CD4-positive, alpha-beta T cell (primary cell): ENCODE data around the gene FBXL19. TPM values are rescaled to one million over a fixed set of nuclear protein-coding genes. Genes with fewer than 3 reads are reported as not detected.

Experiments
- ATAC-seq: fragments of 200-7000 bp; cut with Tn5 transposase; one replicate; pipeline ENCODE4 v1.10.0; 2022; ENCODE audit warnings: mild to moderate bottlenecking; ENCODE audit not compliant: poor library complexity
- CTCF ChIA-PET: fragments of 350-600 bp; sonication (Branson Sonifier 250); formaldehyde crosslinking; loops from one replicate; lab custom pipeline; 2021; ENCODE audit warnings: antibody characterized with exemption, inconsistent platforms; lab: Charles Lee
- POLR2A ChIA-PET: fragments of 350-600 bp; sonication (Branson Sonifier 250); formaldehyde crosslinking; loops from one replicate; lab custom pipeline; 2021; ENCODE audit warnings: antibody characterized with exemption, inconsistent platforms; lab: Charles Lee
- DNase-seq, 14 experiments: peaks; one replicate each; pipeline ENCODE4 v3.0.0-alpha.2; 2013 to 2020; ENCODE audit warnings: mixed read lengths in 2 of 14
- H3K27ac ChIP-seq, 2 donors: one replicate each; pipeline versions ENCODE4 v1.5.1 to v1.7.0; 2013; ENCODE audit warnings: low read length in 2 of 2, low read depth in 1 of 2, mild to moderate bottlenecking in 1 of 2
- H3K27me3 ChIP-seq, 2 experiments: 1 replicate in 1 of 2; 2 replicates in 1 of 2; pipeline versions ENCODE4 v1.6.1 to v1.7.0; 2013; ENCODE audit warnings: low read length in 2 of 2, control low read depth in 1 of 2, mild to moderate bottlenecking in 1 of 2, moderate library complexity in 1 of 2; ENCODE audit not compliant: insufficient read depth in 2 of 2, control insufficient read depth in 1 of 2
- H3K36me3 ChIP-seq: one replicate; pipeline ENCODE4 v1.6.1; 2013; ENCODE audit warnings: low read length, control low read depth; ENCODE audit not compliant: insufficient read depth
- H3K4me1 ChIP-seq: one replicate; pipeline ENCODE4 v1.6.1; 2013; ENCODE audit warnings: low read length, control low read depth; ENCODE audit not compliant: insufficient read depth
- H3K4me3 ChIP-seq: one replicate; pipeline ENCODE4 v1.5.1; 2013; ENCODE audit warnings: mild to moderate bottlenecking, low read length, moderate library complexity
- H3K9me3 ChIP-seq, 2 experiments: 1 replicate in 1 of 2; 2 replicates in 1 of 2; pipeline versions ENCODE4 v1.6.1 to v1.7.0; 2013; ENCODE audit warnings: low read length in 2 of 2, mild to moderate bottlenecking in 2 of 2, control low read depth in 1 of 2, moderate library complexity in 1 of 2; ENCODE audit not compliant: control insufficient read depth in 1 of 2, insufficient read depth in 1 of 2
- H3K27ac Mint-ChIP-seq: one replicate; pipeline ENCODE4 v1.8.0; 2020; ENCODE audit warnings: mixed read lengths
- H3K27me3 Mint-ChIP-seq: one replicate; pipeline ENCODE4 v1.8.0; 2021; ENCODE audit warnings: mixed read lengths
- H3K36me3 Mint-ChIP-seq: one replicate; pipeline ENCODE4 v1.8.0; 2021; ENCODE audit warnings: low read depth, mixed read lengths
- H3K4me1 Mint-ChIP-seq: one replicate; pipeline ENCODE4 v1.8.0; 2021; ENCODE audit warnings: low read depth, mixed read lengths
- H3K4me3 Mint-ChIP-seq: one replicate; pipeline ENCODE4 v1.8.0; 2020; ENCODE audit warnings: mild to moderate bottlenecking, mixed read lengths
- H3K9me3 Mint-ChIP-seq: one replicate; pipeline ENCODE4 v1.8.0; 2020; ENCODE audit warnings: mixed read lengths
- CTCF ChIP-seq: fragments of 200-600 bp; IDR thresholded peaks from one replicate; pipeline ENCODE4 v1.8.0; 2022; ENCODE audit warnings: antibody characterized with exemption, mild to moderate bottlenecking
- intact Hi-C, 2 experiments: fragments of 100-400 bp; cut with DNase I in 1 of 2; cut with micrococcal nuclease in 1 of 2; formaldehyde crosslinking; loops; one replicate each; pipeline versions ENCODE4 v1.15.1 to v1.9.0; 2023 to 2025; cut with DNase I, micrococcal nuclease
- total RNA-seq, 174 experiments: library from RNA in 2 of 174; stranded (reverse) in 2 of 174; gene quantifications; one replicate each; pipeline ENCODE4 v1.2.3 and lab custom pipeline; 2021 to 2026

Gene FBXL19
- total RNA-seq, 2 experiments from 2014 or later, result 7.5 to 8.9 TPM

DNA sequence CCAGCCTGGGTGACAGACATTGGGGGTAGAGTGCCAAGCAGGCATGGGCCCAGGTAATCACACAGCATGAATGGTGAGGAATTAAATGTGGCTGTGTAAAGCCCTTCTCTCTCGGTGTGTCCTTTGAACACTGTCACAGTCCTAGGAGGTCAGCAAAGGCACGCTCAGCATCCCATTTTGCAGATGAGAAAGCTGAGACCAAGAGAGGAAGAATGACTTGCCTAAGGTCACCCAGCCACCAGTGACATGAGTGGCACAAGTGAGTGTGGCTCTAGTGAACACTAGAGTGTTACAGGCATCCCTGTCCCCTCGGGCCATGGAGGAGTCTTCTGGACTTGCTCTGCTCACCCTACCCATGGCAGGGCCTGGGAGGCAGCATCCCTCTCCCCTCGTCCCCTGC is 16.3 kb upstream of the FBXL19 start:
- ChIA-PET POLR2A (interaction anchor here (1.2 to 1.4 kb wide), 2 partner anchors 15 to 62 kb away, joined by 4 to 5 read pairs; no protein-coding TSS in a partner anchor), CTCF (no interaction called here)
- no peaks in the 10 kb centered on the region for H3K36me3 Mint-ChIP-seq
- peaks cover 3% of the 10 kb centered on the region for H3K9me3 Mint-ChIP-seq
- Histone ChIP-seq H3K4me1 (peaks cover 36% of the 10 kb centered on the region), H3K27me3 (no peaks in the 10 kb centered on the region), H3K27ac (no peak overlapping the region), H3K4me3 (no peak overlapping the region), H3K9me3 (peaks cover 0 to 8% of the 10 kb centered on the region in 2 experiments), H3K36me3 (no peaks in the 10 kb centered on the region)
- H3K27ac Mint-ChIP-seq, result no peak overlapping the region
- H3K4me3 Mint-ChIP-seq, result no peak overlapping the region
- H3K27me3 Mint-ChIP-seq, result no peaks in the 10 kb centered on the region
- H3K4me1 Mint-ChIP-seq, result peaks cover 29% of the 10 kb centered on the region
- intact Hi-C loops, result no loop called here
- no peak for ATAC-seq
- no peak for TF ChIP-seq CTCF
- no peak for DNase-seq

- Mint-ChIP-seq H3K4me3 (no peak overlapping the region), H3K27me3 (no peaks in the 10 kb centered on the region), H3K9me3 (no peaks in the 10 kb centered on the region), H3K36me3 (no peaks in the 10 kb centered on the region), H3K4me1 (peaks cover 8% of the 10 kb centered on the region), H3K27ac (no peak overlapping the region)
- Histone ChIP-seq H3K36me3 (no peaks in the 10 kb centered on the region), H3K9me3 (no peaks in the 10 kb centered on the region), H3K4me1 (peaks cover 13% of the 10 kb centered on the region), H3K4me3 (no peak overlapping the region), H3K27ac (no peak overlapping the region), H3K27me3 (no peaks in the 10 kb centered on the region)
- intact Hi-C loops, result no loop called here
- POLR2A ChIA-PET, result no interaction called here
- DNase-seq (no peak), ATAC-seq (no peak)
- no peak for TF ChIP-seq CTCF
- CTCF ChIA-PET, result no interaction called here
Observed at GRCh38 chr16:30910427-30911029, 12.8 kb upstream of the FBXL19 start.

- intact Hi-C loops, result no loop called here
- ChIA-PET CTCF (no interaction called here), POLR2A (interaction anchor here (0.6 kb wide), 1 partner anchor 11 kb away, joined by 3 read pairs; no protein-coding TSS in a partner anchor)
- H3K27me3 ChIP-seq, result no peaks in the 10 kb centered on the region
- DNase-seq, result no peak
- no peak for TF ChIP-seq CTCF
- H3K27ac Mint-ChIP-seq, result no peak overlapping the region
- H3K36me3 ChIP-seq, result no peaks in the 10 kb centered on the region
- no peaks in the 10 kb centered on the region for H3K36me3 Mint-ChIP-seq
- H3K9me3 Mint-ChIP-seq, result no peaks in the 10 kb centered on the region
- H3K4me3 Mint-ChIP-seq, result no peak overlapping the region
- peaks cover 4% of the 10 kb centered on the region for H3K4me1 ChIP-seq
- H3K4me3 ChIP-seq, result no peak overlapping the region
- ATAC-seq, result no peak
- no peaks in the 10 kb centered on the region for H3K27me3 Mint-ChIP-seq
- no peak overlapping the region for H3K27ac ChIP-seq
- H3K4me1 Mint-ChIP-seq, result peaks cover 2% of the 10 kb centered on the region
- no peaks in the 10 kb centered on the region for H3K9me3 ChIP-seq
Observed at GRCh38 chr16:30912794-30913412, 10.5 kb upstream of the FBXL19 start.
